IMR-90 (cell line): ENCODE measurements around the gene ULK1. TPM values are rescaled to one million over a fixed set of nuclear protein-coding genes. Genes with fewer than 3 reads are reported as not detected.

Experiments
- ATAC-seq: fragments of 200-7000 bp; cut with Tn5 transposase; 2 replicates; pipeline ENCODE4 v1.9.1; 2020; ENCODE audit warnings: low read depth, mild to moderate bottlenecking, moderate library complexity
- BruUV-seq: library from RNA; stranded (reverse); fragments of 400-500 nt; replicated peaks from 2 replicates; lab custom pipeline; 2021; lab: Mats Ljungman, UMichigan
- CTCF ChIA-PET: fragments of 300-600 bp; formaldehyde crosslinking; extraction: SDS; loops from one replicate; lab custom pipeline; 2021; ENCODE audit warnings: antibody characterized with exemption; lab: Yijun Ruan, JAX
- POLR2A ChIA-PET: fragments of 300-600 bp; sonication (Branson Sonifier 250); formaldehyde crosslinking; loops from one replicate; lab custom pipeline; 2022; ENCODE audit warnings: antibody characterized with exemption; ENCODE audit not compliant: unreplicated experiment; lab: Charles Lee
- DNase-seq: peaks from one replicate; pipeline ENCODE4 v3.0.0; 2013
- H2AFZ ChIP-seq: replicated peaks from 2 replicates; pipeline ENCODE3; 2013; ENCODE audit warnings: low read length, mild to moderate bottlenecking; ENCODE audit not compliant: poor library complexity
- H2AK5ac ChIP-seq: 2 replicates; pipeline ENCODE4 v1.6.1; 2013; ENCODE audit warnings: low read depth, low read length, inconsistent platforms
- H2AK9ac ChIP-seq: replicated peaks from 2 replicates; pipeline ENCODE3; 2013; ENCODE audit warnings: mild to moderate bottlenecking, low read depth, low read length, moderate library complexity; ENCODE audit not compliant: poor library complexity
- H2BK120ac ChIP-seq: 2 replicates; pipeline ENCODE4 v1.6.1; 2013; ENCODE audit warnings: low read depth, low read length, inconsistent platforms
- H2BK15ac ChIP-seq: 3 replicates; pipeline ENCODE4 v1.6.1; 2013; ENCODE audit warnings: low read depth, low read length, inconsistent platforms
- H2BK20ac ChIP-seq: 2 replicates; pipeline ENCODE4 v1.6.1; 2013; ENCODE audit warnings: low read depth, mild to moderate bottlenecking, inconsistent platforms, low read length, moderate library complexity
- H2BK5ac ChIP-seq: 2 replicates; pipeline ENCODE4 v1.6.1; 2013; ENCODE audit warnings: mild to moderate bottlenecking, low read depth, low read length, inconsistent platforms; ENCODE audit not compliant: poor library complexity, severe bottlenecking
- H3K14ac ChIP-seq: replicated peaks from 2 replicates; pipeline ENCODE4 v1.6.1; 2013; ENCODE audit warnings: low read depth, low read length, inconsistent platforms
- H3K18ac ChIP-seq: 2 replicates; pipeline ENCODE4 v1.6.1; 2013; ENCODE audit warnings: low read depth, low read length, control low read depth
- H3K23ac ChIP-seq: 2 replicates; pipeline ENCODE4 v1.6.1; 2013; ENCODE audit warnings: low read depth, low read length, inconsistent platforms
- H3K27ac ChIP-seq: 2 replicates; pipeline ENCODE4 v1.5.1; 2013; ENCODE audit warnings: mild to moderate bottlenecking, control low read depth, low read length; ENCODE audit not compliant: insufficient read depth
- H3K27me3 ChIP-seq: 2 replicates; pipeline ENCODE4 v1.6.1; 2013; ENCODE audit warnings: low read length; ENCODE audit not compliant: control insufficient read depth, insufficient read depth
- H3K36me3 ChIP-seq: 2 replicates; pipeline ENCODE4 v1.6.1; 2013; ENCODE audit warnings: low read length, mixed read lengths; ENCODE audit not compliant: control insufficient read depth, insufficient read depth
- H3K4ac ChIP-seq: 2 replicates; pipeline ENCODE4 v1.6.1; 2013; ENCODE audit warnings: low read depth, low read length, inconsistent platforms
- H3K4me1 ChIP-seq: 2 replicates; pipeline ENCODE4 v1.6.1; 2013; ENCODE audit warnings: low read length, mixed read lengths; ENCODE audit not compliant: control insufficient read depth, insufficient read depth
- H3K4me2 ChIP-seq: 2 replicates; pipeline ENCODE4 v1.6.1; 2013; ENCODE audit warnings: low read depth, mild to moderate bottlenecking, control low read depth, low read length, moderate library complexity
- H3K4me3 ChIP-seq: 2 replicates; pipeline ENCODE4 v1.5.1; 2013; ENCODE audit warnings: low read depth, mild to moderate bottlenecking, control low read depth, low read length, moderate library complexity; ENCODE audit not compliant: insufficient read depth
- H3K56ac ChIP-seq: 2 replicates; pipeline ENCODE4 v1.6.1; 2013; ENCODE audit warnings: low read length, inconsistent platforms; ENCODE audit not compliant: insufficient read depth; ENCODE audit errors: extremely low read depth
- H3K79me1 ChIP-seq, 2 experiments: 2 replicates each; pipeline ENCODE4 v1.6.1; 2013; ENCODE audit warnings: low read length in 2 of 2, inconsistent platforms in 1 of 2, low read depth in 1 of 2
- H3K9ac ChIP-seq: 2 replicates; pipeline ENCODE4 v1.6.1; 2013; ENCODE audit warnings: low read depth, low read length, control low read depth
- H3K9me1 ChIP-seq: 2 replicates; pipeline ENCODE4 v1.6.1; 2013; ENCODE audit warnings: low read length, inconsistent platforms; ENCODE audit not compliant: insufficient read depth
- H3K9me3 ChIP-seq: 2 replicates; pipeline ENCODE4 v1.6.1; 2013; ENCODE audit warnings: low read length; ENCODE audit not compliant: control insufficient read depth, insufficient read depth
- H4K20me1 ChIP-seq: 2 replicates; pipeline ENCODE4 v1.6.1; 2013; ENCODE audit warnings: low read length, inconsistent platforms; ENCODE audit not compliant: insufficient read depth
- H4K5ac ChIP-seq: 2 replicates; pipeline ENCODE4 v1.6.1; 2013; ENCODE audit warnings: mild to moderate bottlenecking, low read depth, low read length, control low read depth
- H4K8ac ChIP-seq, 2 experiments: 2 replicates each; pipeline ENCODE4 v1.6.1; 2013; ENCODE audit warnings: low read depth in 2 of 2, low read length in 2 of 2, control low read depth in 1 of 2, inconsistent platforms in 1 of 2
- H4K91ac ChIP-seq: 2 replicates; pipeline ENCODE4 v1.6.1; 2013; ENCODE audit warnings: low read depth, low read length, inconsistent platforms; ENCODE audit not compliant: insufficient read depth
- MAFK ChIP-seq: IDR thresholded peaks from 2 replicates; pipeline ENCODE4 v1.6.1; 2012; ENCODE audit warnings: low read depth, low read length, improper control_type of control experiment
- MAZ ChIP-seq: IDR thresholded peaks from 2 replicates; pipeline ENCODE4 v1.6.1; 2012; ENCODE audit warnings: low read depth, mild to moderate bottlenecking, low read length, improper control_type of control experiment, moderate library complexity, borderline replicate concordance
- NFE2L2 ChIP-seq: fragments of 150-350 bp; IDR thresholded peaks from 2 replicates; pipeline ENCODE4 v1.6.1; 2016; ENCODE audit warnings: low read depth, mild to moderate bottlenecking, low read length
- WGBS, 2 experiments: methylation state at CpG; one replicate each; pipeline versions ENCODE4 v1.1.5 to v1.1.7; 2013; ENCODE audit warnings: missing lambda C conversion rate in 2 of 2; ENCODE audit not compliant: insufficient read length in 1 of 2; ENCODE audit errors: extremely low coverage in 2 of 2; 5-methylcytosine and 5-hydroxymethylcytosine counted together
- dilution Hi-C: fragments of 300-500 bp; cut with HindIII; formaldehyde crosslinking; loops from one replicate; pipeline ENCODE4 v1.14.3; 2018; ENCODE audit warnings: low sequenced_read_pairs; ENCODE audit not compliant: unreplicated experiment
- in situ Hi-C: fragments of 300-500 bp; cut with MboI; formaldehyde crosslinking; loops from 3 replicates; pipeline ENCODE4 v1.14.3; 2019; ENCODE audit warnings: low sequenced_read_pairs, inconsistent platforms, mixed read lengths
- intact Hi-C: fragments of 100-400 bp; cut with micrococcal nuclease; formaldehyde crosslinking; loops from 2 replicates; pipeline ENCODE4 v1.10.0; 2022
- polyA plus RNA-seq, 3 experiments: library from polyadenylated mRNA; depleted of rRNA; stranded (reverse); fragments of >200 nt; gene quantifications; 2 replicates each; pipeline ENCODE4 v1.2.3, GENCODE V29; 2012; ENCODE audit warnings: low replicate concordance in 1 of 3
- total RNA-seq: library from RNA; depleted of rRNA; stranded (reverse); fragments of >200 nt; gene quantifications from 2 replicates; pipeline ENCODE4 v1.2.3, GENCODE V29; 2012
- TF ChIP-seq, protein P1 (sequence below): conservative IDR thresholded peaks from 2 replicates; pipeline ENCODE4 v1.5.1; 2012; ENCODE audit warnings: mild to moderate bottlenecking, low read depth, low read length, improper control_type of control experiment

The ULK1 gene
- total and polyA plus RNA-seq, 2 of the 4 experiments (the other 2 are of a cell fraction) = 1.8 to 19.2 TPM

DNA sequence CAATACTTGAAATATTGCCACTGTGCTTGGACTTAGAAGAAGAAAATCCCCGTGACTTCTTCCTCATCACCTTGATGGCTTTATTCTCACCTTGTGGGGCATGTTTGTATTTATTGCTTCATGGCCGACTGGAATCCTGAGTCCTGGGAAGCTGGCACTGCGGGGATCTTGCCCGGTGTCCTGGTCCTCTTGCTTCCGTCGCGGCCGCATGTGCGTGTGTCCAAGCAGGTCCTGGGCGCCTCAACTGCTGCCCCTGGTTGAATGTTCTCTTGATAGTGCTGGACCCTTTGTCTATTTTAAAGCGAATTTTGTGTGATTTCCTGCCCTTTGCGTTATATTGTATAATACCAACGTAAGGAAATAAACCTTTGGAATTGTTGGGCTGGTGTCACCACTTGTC lies 28.4 kb downstream of the ULK1 start (continued):
- TF ChIP-seq, protein P1, sequence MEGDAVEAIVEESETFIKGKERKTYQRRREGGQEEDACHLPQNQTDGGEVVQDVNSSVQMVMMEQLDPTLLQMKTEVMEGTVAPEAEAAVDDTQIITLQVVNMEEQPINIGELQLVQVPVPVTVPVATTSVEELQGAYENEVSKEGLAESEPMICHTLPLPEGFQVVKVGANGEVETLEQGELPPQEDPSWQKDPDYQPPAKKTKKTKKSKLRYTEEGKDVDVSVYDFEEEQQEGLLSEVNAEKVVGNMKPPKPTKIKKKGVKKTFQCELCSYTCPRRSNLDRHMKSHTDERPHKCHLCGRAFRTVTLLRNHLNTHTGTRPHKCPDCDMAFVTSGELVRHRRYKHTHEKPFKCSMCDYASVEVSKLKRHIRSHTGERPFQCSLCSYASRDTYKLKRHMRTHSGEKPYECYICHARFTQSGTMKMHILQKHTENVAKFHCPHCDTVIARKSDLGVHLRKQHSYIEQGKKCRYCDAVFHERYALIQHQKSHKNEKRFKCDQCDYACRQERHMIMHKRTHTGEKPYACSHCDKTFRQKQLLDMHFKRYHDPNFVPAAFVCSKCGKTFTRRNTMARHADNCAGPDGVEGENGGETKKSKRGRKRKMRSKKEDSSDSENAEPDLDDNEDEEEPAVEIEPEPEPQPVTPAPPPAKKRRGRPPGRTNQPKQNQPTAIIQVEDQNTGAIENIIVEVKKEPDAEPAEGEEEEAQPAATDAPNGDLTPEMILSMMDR = no peak
- no peak for TF ChIP-seq NFE2L2
- no peak for TF ChIP-seq MAZ

GRCh38 chr12:131923260-131923659 lies 28.8 kb downstream of the ULK1 start:
- H3K9ac ChIP-seq = no peak overlapping the region
- no peak overlapping the region for H2BK5ac ChIP-seq
- no peak overlapping the region for H2BK15ac ChIP-seq
- H2BK120ac ChIP-seq = no peak overlapping the region
- no TSS peak for BruUV-seq
- no peak overlapping the region for H3K4ac ChIP-seq
- H3K4me3 ChIP-seq = no peak overlapping the region
- no peaks in the 10 kb centered on the region for H4K20me1 ChIP-seq
- no peak overlapping the region for H4K5ac ChIP-seq
- peak overlapping the region; percentile 32 for H2AFZ ChIP-seq
- no peaks in the 10 kb centered on the region for H3K4me1 ChIP-seq
- no peaks in the 10 kb centered on the region for H3K79me1 ChIP-seq
- H3K27ac ChIP-seq = no peak overlapping the region
- no peak overlapping the region for H4K8ac ChIP-seq
- DNase-seq (no peak), ATAC-seq (no peak)
- POLR2A ChIA-PET = no interaction called here
- no peak overlapping the region for H2AK5ac ChIP-seq
- TF ChIP-seq MAFK = no peak
- H3K9me1 ChIP-seq = peaks cover 6% of the 10 kb centered on the region; the same call in 1 of the 2 replicates
- no peak overlapping the region for H4K91ac ChIP-seq
- peaks cover 37% of the 10 kb centered on the region for H3K36me3 ChIP-seq
- H3K9me3 ChIP-seq = no peaks in the 10 kb centered on the region
- in situ Hi-C loops = no loop called here
- no peak overlapping the region for H2AK9ac ChIP-seq
- no peak overlapping the region for H3K23ac ChIP-seq
- no peak overlapping the region for H3K14ac ChIP-seq
- no peak overlapping the region for H3K56ac ChIP-seq
- 88% methylated on average over 5 of the region's 11 CpGs; no CpG with 5 or more reads in 1 of the 2 experiments for WGBS, 2 experiments
- CTCF ChIA-PET = no interaction called here
- no peak overlapping the region for H2BK20ac ChIP-seq
- H3K18ac ChIP-seq = no peak overlapping the region
- dilution Hi-C loops = no loop called here
- no peaks in the 10 kb centered on the region for H3K27me3 ChIP-seq
- no peak overlapping the region for H3K4me2 ChIP-seq
- intact Hi-C loops = no loop called here
